Measurements from ENCODE around the gene BEST2. TPM values are rescaled to one million over a fixed set of nuclear protein-coding genes. Genes with fewer than 3 reads are reported as not detected.

Gene BEST2
- total RNA-seq, 4 donors from 2014 or later = 0.14 to 0.29 TPM; not detected in 2

DNA sequence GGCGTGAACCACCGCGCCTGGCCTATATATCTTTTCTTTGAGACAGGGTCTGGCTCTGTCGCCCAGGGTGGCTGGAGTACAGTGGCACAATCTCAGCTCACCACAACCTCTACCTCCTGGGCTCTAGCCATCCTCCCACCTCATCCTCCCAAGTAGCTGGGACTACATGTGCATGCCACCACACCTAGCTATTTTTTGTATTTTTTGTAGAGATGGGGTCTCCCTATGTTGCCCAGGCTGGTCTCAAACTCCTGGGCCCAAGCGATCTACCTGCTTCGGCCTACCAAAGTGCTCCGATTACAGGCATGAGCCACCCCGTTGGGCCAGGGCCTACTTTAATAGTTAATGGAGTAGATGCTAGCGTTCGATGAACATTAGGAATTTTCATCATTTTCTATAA lies 31.3 kb upstream of the BEST2 start:
- Histone ChIP-seq H3K36me3 (no peaks in the 10 kb centered on the region), H3K4me1 (peaks cover 4 to 5% of the 10 kb centered on the region in 2 donors), H3K9me3 (no peaks in the 10 kb centered on the region), H3K4me3 (peak overlapping the region in 1 of 2 donors; percentile 86), H3K27me3 (no peaks in the 10 kb centered on the region), H3K27ac (peak overlapping the region; percentile 98)
- intact Hi-C loops (cut with DNase I; ENCODE audit: low total_unique reads) = no loop called here
- TF ChIP-seq, protein P1, sequence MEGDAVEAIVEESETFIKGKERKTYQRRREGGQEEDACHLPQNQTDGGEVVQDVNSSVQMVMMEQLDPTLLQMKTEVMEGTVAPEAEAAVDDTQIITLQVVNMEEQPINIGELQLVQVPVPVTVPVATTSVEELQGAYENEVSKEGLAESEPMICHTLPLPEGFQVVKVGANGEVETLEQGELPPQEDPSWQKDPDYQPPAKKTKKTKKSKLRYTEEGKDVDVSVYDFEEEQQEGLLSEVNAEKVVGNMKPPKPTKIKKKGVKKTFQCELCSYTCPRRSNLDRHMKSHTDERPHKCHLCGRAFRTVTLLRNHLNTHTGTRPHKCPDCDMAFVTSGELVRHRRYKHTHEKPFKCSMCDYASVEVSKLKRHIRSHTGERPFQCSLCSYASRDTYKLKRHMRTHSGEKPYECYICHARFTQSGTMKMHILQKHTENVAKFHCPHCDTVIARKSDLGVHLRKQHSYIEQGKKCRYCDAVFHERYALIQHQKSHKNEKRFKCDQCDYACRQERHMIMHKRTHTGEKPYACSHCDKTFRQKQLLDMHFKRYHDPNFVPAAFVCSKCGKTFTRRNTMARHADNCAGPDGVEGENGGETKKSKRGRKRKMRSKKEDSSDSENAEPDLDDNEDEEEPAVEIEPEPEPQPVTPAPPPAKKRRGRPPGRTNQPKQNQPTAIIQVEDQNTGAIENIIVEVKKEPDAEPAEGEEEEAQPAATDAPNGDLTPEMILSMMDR (IDR thresholded peaks at IDR 0.05) = no peak
- no peak for TF ChIP-seq POLR2A (IDR thresholded peaks at IDR 0.05)
- no peak for DNase-seq

- H3K9me3 ChIP-seq = no peaks in the 10 kb centered on the region
- H3K36me3 ChIP-seq = no peaks in the 10 kb centered on the region
- TF ChIP-seq POLR2A (IDR thresholded peaks at IDR 0.05) = no peak
- TF ChIP-seq, protein P1 (IDR thresholded peaks at IDR 0.05) = no peak
- H3K27ac ChIP-seq = peak overlapping the region; percentile 98
- intact Hi-C loops (cut with DNase I; ENCODE audit: low total_unique reads) = no loop called here
- H3K27me3 ChIP-seq = no peaks in the 10 kb centered on the region
- H3K4me1 ChIP-seq = peaks cover 4 to 5% of the 10 kb centered on the region in 2 donors
- H3K4me3 ChIP-seq = peak overlapping the region; percentile 71 to 86
- DNase-seq = peak in 1 of 2 donors; percentile 43
Measured at GRCh38 chr19:12720851-12721655, 30.5 kb upstream of the BEST2 start.

DNA sequence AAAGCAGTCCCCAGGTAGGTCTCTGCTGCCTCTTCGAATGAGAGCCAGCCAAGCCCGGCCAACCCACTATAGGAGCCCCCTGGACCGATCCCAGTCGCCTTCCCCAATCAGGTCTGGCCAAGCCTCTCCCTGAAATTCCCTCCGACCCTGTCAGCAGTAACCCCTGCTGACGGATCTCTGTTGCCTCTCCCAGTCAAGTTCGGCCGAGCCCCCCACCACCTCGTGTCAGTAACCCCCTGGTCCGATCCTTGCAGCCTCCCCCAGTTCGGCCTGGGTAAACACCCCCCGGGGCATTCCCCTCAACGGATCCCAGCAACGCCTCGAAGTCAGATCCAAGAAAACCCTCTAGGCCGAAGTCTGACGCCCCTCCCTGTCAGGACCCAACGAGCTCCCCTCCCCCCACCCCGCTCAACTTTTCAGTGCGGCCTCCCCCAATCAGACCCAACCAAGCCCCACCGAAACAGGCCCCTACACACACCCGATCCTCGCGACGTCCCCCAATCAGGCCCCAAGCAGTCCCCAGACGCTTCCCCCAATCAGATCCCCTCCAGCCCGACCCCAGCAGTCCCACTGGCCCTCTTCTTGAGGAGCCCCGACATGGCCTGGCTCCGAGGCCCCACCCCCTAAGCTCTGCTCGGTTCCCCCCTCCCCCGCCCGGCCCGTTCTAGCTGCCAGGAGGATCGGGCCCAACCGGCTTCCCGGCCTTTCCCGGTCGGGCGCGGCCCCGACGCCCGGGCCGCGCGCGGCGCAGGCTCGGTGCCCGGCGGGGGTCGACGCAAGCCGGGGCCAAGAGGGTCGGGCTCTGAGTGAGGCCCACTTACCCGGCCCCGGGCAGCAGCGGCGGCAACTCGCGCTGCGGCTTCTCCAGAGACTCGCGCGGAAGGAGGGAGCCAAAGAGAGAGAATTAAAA lies 29.7 kb upstream of the BEST2 start:
- DNase-seq = peak; percentile 70 to 75
- peak overlapping the region; percentile 98 for H3K27ac ChIP-seq
- H3K27me3 ChIP-seq = no peaks in the 10 kb centered on the region
- intact Hi-C loops (cut with DNase I; ENCODE audit: low total_unique reads) = no loop called here
- TF ChIP-seq POLR2A (IDR thresholded peaks at IDR 0.05) = no peak
- TF ChIP-seq, protein P1 (IDR thresholded peaks at IDR 0.05) = no peak
- H3K4me3 ChIP-seq = peak overlapping the region; percentile 71 to 86
- peaks cover 4 to 5% of the 10 kb centered on the region in 2 donors for H3K4me1 ChIP-seq
- no peaks in the 10 kb centered on the region for H3K36me3 ChIP-seq
- H3K9me3 ChIP-seq = no peaks in the 10 kb centered on the region

- TF ChIP-seq POLR2A (IDR thresholded peaks at IDR 0.05) = peak in 1 of 2 donors; percentile 42
- TF ChIP-seq, protein P1 (IDR thresholded peaks at IDR 0.05) = peak in 1 of 4 experiments; percentile 23
- H3K36me3 ChIP-seq = no peaks in the 10 kb centered on the region
- peak overlapping the region; percentile 98 for H3K27ac ChIP-seq
- H3K4me3 ChIP-seq = peak overlapping the region; percentile 71 to 86
- intact Hi-C loops (cut with DNase I; ENCODE audit: low total_unique reads) = no loop called here
- DNase-seq = peak; percentile 94 to 99
- no peaks in the 10 kb centered on the region for H3K27me3 ChIP-seq
- peaks cover 4 to 5% of the 10 kb centered on the region in 2 donors for H3K4me1 ChIP-seq
- no peaks in the 10 kb centered on the region for H3K9me3 ChIP-seq
Measured at GRCh38 chr19:12722566-12723380, 28.8 kb upstream of the BEST2 start.
